ENCODE measurements around the gene GSS.

GSS gene

DNA sequence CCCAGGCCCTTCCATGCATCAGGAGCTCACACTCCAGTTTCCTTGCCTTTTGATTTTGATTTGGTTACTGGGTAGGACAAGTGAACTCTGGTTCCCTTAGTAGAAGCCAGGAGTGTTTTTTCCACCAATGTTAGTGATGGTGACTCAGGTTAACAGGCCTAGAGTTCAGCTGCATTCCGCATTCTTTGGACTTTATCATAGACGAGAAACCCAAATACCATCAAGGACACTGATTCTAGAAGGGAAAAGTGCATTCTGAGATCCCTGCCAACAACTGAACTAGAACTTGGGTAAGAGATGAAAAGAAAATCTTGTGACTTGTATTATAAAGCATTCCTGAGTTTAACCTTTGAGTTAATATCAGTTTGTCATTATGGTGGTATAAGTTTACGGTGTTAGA, 8.9 kb downstream of the GSS start:
- DNase-seq (ENCODE audit: low spot score): no peak

DNA sequence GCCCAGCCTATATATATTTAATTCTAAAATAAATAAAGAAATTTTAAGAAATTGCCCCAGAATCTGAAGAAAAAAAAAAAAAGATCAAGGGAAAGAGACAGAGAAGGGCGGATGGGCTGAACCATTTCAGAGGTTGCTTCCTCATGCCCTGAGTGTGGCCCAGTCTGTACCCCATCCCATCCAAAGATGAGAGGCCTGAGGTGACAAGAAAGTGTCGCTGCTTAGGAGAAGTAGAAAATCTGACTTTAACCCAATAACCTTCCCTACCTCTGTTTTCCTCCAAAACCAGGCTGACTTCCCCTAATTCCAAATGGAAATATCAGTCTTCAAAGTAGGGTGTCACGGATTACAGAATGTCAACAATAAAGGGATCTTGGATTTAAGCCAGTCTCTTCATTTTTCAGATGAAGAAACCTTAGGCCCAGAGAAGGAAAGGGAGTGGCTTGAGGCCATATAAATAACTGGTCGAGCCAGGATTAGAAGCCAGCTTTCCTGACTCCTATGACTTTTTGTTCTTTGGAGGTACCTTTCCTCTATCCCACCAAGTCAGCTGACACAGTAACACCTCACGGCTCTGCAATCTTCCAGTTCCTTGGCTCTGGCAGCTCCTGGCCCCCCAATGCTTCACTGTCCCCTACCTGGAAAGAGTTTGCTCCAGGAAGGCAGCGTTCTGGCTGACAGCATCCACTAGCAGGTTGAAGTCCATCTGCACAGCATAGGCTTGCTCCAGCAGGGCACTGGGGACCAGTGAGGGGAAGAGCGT, 10.1 kb downstream of the GSS start:
- DNase-seq (ENCODE audit: low spot score): no peak

DNA sequence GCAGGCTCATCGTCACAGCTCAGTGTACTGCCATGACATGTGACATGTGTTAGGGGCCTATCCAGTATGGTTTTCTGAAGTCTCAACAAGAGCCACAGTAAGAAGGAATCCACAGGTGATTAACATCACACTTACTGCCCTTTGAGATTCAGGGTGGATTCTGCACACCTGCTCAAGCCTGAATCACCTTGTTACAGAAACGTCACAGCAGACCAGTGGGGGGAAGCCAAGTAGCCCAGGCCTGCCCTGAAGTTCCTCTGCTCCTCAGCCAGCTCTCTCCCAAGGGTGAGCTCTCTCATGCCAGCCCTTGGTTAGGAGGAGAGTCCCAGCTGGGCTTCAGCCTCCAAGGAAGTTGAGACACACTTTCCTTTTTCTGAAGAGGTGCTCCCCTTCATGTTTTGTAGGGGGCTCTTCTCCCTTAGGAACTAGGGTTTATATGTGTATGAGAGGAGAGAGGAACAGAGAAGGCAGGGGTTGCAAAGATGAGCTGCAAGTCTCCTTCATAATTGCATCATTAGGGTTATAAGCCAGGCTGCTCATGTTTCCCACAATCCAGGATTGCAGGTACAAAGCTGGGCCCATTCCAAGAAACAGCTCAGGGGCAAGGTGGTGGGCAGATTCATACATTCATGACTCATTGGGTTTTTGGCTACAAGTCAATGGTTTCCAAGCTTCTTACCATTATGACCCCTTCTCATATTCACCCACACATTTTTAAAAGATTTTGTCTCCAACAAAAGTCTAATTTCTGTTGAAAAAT, 11.6 kb downstream of the GSS start:
- no peak for DNase-seq (ENCODE audit: low spot score)

GRCh38 chr20:34942301-34942700, 13.3 kb downstream of the GSS start:
- DNase-seq (ENCODE audit: low spot score): no peak

DNA sequence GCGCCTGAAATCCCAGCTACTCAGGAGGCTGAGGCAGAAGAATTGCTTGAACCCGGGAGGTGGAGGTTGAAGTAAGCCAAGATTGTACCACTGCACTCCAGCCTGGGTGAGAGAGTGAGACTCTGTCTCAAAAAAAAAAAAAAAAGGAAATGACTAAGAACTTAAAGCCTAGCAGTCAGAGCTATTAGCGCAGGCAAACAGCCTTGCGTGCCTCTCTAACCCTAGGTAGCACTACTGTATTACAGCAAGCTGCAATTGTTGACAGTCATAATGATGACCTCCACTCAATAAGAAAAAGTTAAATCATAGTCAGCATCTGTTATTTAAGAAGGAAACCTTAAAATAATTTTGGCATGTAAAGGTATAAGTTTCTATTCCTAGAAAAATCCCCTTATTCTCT, 14.4 kb downstream of the GSS start:
- DNase-seq (ENCODE audit: low spot score): no peak

GRCh38 chr20:34940081-34940481, 15.5 kb downstream of the GSS start:
- DNase-seq (ENCODE audit: low spot score): no peak

- no peak for DNase-seq (ENCODE audit: low spot score)
These were observed 17.0 kb downstream of the GSS start for GRCh38 chr20:34938466-34939163.

- no peak for DNase-seq (ENCODE audit: low spot score)
These were observed 23.8 kb downstream of the GSS start for GRCh38 chr20:34931771-34932170.

- DNase-seq (ENCODE audit: low spot score): no peak
These were observed 27.2 kb downstream of the GSS start for GRCh38 chr20:34928411-34928810.

GRCh38 chr20:34927736-34928135, 27.9 kb downstream of the GSS start:
- no peak for DNase-seq (ENCODE audit: low spot score)

DNA sequence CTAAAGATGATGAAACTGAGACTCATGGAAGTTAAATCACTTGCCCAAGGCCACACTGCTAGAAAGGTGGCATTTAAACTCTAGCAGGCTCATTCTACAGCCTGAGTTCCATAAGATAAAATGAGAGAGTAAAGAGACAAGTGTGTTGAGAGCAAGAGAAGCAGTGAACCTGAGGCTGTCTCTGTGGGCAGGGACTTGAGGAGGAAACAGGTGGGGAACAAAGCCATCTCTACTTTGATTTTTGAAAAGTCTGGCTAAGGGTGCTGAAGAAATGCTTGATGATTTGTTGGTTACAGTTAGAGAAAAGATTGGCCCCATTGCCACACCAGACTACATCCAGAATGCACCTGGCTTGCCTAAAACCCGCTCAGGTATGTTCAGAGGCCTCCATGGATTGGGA, 29.0 kb downstream of the GSS start:
- DNase-seq (ENCODE audit: low spot score): no peak

DNA sequence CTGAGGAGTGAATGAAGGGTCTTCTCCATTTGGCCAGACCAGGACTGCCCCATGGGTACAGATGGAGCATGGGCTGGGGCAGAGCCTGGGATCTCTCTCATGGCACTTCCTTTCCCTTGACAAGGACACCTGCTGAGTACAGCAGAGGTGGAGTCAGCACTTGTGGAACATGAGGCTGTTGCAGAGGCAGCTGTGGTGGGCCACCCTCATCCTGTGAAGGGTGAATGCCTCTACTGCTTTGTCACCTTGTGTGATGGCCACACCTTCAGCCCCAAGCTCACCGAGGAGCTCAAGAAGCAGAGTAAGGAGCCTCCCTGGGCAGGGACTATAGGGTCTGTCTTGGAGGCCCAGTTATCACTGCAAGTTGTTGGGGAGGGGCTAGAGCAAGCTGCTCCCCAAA, 29.6 kb downstream of the GSS start:
- DNase-seq (ENCODE audit: low spot score): no peak

DNA sequence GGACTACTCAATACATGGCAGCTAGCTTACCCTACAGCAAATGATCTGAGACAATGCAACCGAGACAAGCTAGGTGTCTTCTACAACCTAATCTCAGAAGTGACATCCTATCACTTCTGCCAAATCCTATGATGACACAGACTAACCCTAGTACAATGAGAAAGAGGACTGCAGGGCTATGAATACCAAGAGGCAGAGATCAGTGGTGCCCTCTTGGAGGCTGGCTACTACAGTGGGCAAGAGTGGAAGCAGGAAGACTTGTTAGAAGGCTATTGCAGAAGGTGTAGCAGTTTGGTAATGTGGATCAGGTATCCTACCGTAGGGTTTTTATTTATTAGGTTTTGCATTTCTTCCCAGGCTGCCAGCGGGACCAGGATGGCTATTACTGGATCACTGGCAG, 30.3 kb downstream of the GSS start:
- no peak for DNase-seq (ENCODE audit: low spot score)

- no peak for DNase-seq (ENCODE audit: low spot score)
These were observed 32.2 kb downstream of the GSS start for GRCh38 chr20:34923414-34923813.

- DNase-seq (ENCODE audit: low spot score): peak; percentile 78
These were observed 32.8 kb downstream of the GSS start for GRCh38 chr20:34922654-34923381.

GRCh38 chr20:34921436-34921835, 34.2 kb downstream of the GSS start:
- DNase-seq (ENCODE audit: low spot score): no peak

DNA sequence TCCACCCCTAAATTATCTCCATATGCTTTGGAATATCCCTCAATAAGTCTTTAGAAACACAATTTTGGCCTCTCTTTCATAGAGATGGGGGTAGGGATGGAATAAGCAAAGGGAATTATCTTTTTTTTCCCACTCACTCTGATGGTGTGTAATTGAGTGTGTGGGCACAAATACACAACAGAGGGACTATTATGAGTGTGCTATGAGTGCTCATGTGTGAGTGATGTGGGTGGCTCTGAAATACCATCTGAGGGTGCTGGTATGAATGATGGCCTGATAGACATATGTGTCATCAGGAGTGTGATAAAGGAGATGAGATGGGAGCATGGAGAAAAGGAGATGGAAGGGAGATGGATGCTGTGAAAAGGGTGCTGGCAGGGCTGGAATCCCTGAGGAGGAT, 35.6 kb downstream of the GSS start:
- no peak for DNase-seq (ENCODE audit: low spot score)

- no peak for DNase-seq (ENCODE audit: low spot score)
These were observed 38.7 kb downstream of the GSS start for GRCh38 chr20:34916774-34917354.

GRCh38 chr20:34915749-34916455, 39.7 kb downstream of the GSS start:
- no peak for DNase-seq (ENCODE audit: low spot score)

DNA sequence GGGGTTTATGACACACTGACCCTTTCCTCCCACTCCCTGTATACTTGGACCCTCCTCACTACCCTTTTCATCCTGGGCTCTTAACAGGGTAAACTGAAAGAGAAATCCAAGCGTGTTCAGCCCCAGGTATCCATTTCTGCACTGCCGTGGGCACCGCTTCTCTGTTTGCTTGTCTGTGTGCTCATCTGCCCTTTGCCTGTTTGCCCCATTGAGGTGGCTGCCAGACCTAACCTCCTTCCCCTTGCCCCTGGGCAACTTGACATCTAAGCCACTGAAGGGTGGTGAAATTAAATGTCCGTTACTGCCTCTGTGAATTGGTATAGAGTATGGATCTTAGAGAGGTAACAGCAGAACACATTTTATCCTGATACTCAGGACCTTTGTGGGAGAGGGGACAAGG, 40.5 kb downstream of the GSS start:
- DNase-seq (ENCODE audit: low spot score): no peak

All from hepatic stellate cell (primary cell).